Spinal cord (tissue), 10 donors: Measurements from ENCODE around the gene ARMC10. TPM values are rescaled to one million over a fixed set of nuclear protein-coding genes. Genes with fewer than 3 reads are reported as not detected.

Source experiments
- DNase-seq, 6 donors: peaks; one replicate each; pipeline versions ENCODE4 v3.0.0 to v3.0.0-alpha.2; 2013 to 2015; ENCODE audit warnings: low spot score in 6 of 6, low read depth in 4 of 6
- H3K27ac ChIP-seq: one replicate; pipeline ENCODE4 v1.5.1; 2013; ENCODE audit warnings: low read depth, low read length, control low read depth
- H3K27me3 ChIP-seq: one replicate; pipeline ENCODE4 v1.6.1; 2013; ENCODE audit warnings: low read length; ENCODE audit not compliant: control insufficient read depth, insufficient read depth
- H3K36me3 ChIP-seq: one replicate; pipeline ENCODE4 v1.6.1; 2013; ENCODE audit warnings: low read length; ENCODE audit not compliant: control insufficient read depth, insufficient read depth
- H3K4me1 ChIP-seq: one replicate; pipeline ENCODE4 v1.6.1; 2013; ENCODE audit warnings: low read length; ENCODE audit not compliant: control insufficient read depth, insufficient read depth
- H3K4me3 ChIP-seq: one replicate; pipeline ENCODE4 v1.5.1; 2013; ENCODE audit warnings: low read depth, low read length, control low read depth
- H3K9me3 ChIP-seq: one replicate; pipeline ENCODE4 v1.6.1; 2013; ENCODE audit warnings: low read length; ENCODE audit not compliant: control insufficient read depth, insufficient read depth
- WGBS: methylation state at CpG from one replicate; pipeline ENCODE4 v1.1.5; 2013; ENCODE audit warnings: missing lambda C conversion rate; ENCODE audit not compliant: insufficient coverage; 5-methylcytosine and 5-hydroxymethylcytosine counted together
- polyA plus RNA-seq, 2 donors: library from polyadenylated mRNA; unstranded; fragments of 120-200 nt; gene quantifications; one replicate each; pipeline ENCODE4 v1.2.1, GENCODE V29; 2013; ENCODE audit not compliant: insufficient read length in 2 of 2
- total RNA-seq, 2 donors: library from RNA; depleted of rRNA in 1 of 2; stranded (reverse); fragments of 120-200 nt in 1 of 2; fragments of >200 nt in 1 of 2; gene quantifications; one replicate each; pipeline versions ENCODE4 v1.2.3 to v1.2.4, GENCODE V29; 2013 to 2014
- donor health status: healthy.

ARMC10 gene
- total and polyA plus RNA-seq, 4 donors, result 42.2 to 52.7 (median 46.1) TPM

- no CpG with 5 or more reads among the region's 1 CpG for WGBS
Measured at GRCh38 chr7:103116511-103116910, 41.6 kb downstream of the ARMC10 start.

GRCh38 chr7:103116991-103117390 lies 42.1 kb downstream of the ARMC10 start:
- Histone ChIP-seq H3K27me3 (no peaks in the 10 kb centered on the region), H3K27ac (peak overlapping the region; percentile 72), H3K4me1 (peaks cover 8% of the 10 kb centered on the region), H3K36me3 (peaks cover 6% of the 10 kb centered on the region), H3K4me3 (no peak overlapping the region), H3K9me3 (no peaks in the 10 kb centered on the region)
- DNase-seq, result peak in 2 of 6 donors; percentile 35 to 59

More at GRCh38 chr7:103116511-103116910, 41.6 kb downstream of the ARMC10 start:
- H3K4me3 ChIP-seq, result no peak overlapping the region
- no peaks in the 10 kb centered on the region for H3K27me3 ChIP-seq
- H3K4me1 ChIP-seq, result peaks cover 8% of the 10 kb centered on the region
- H3K9me3 ChIP-seq, result no peaks in the 10 kb centered on the region
- DNase-seq, result no peak
- H3K27ac ChIP-seq, result peak overlapping the region; percentile 72
- peaks cover 6% of the 10 kb centered on the region for H3K36me3 ChIP-seq

- H3K27me3 ChIP-seq, result no peaks in the 10 kb centered on the region
- H3K27ac ChIP-seq, result peak overlapping the region; percentile 72
- no peak for DNase-seq
- no peaks in the 10 kb centered on the region for H3K9me3 ChIP-seq
- WGBS, result no CpG with 5 or more reads among the region's 2 CpGs
- peaks cover 6% of the 10 kb centered on the region for H3K36me3 ChIP-seq
- H3K4me3 ChIP-seq, result no peak overlapping the region
- H3K4me1 ChIP-seq, result peaks cover 8% of the 10 kb centered on the region
Measured at GRCh38 chr7:103117465-103117864, 42.5 kb downstream of the ARMC10 start.

- H3K9me3 ChIP-seq, result no peaks in the 10 kb centered on the region
- WGBS, result 93% methylated on average over 6 of the region's 11 CpGs
- H3K36me3 ChIP-seq, result no peaks in the 10 kb centered on the region
- no peak overlapping the region for H3K4me3 ChIP-seq
- peak in 1 of 6 donors; percentile 11 for DNase-seq
- peaks cover 8% of the 10 kb centered on the region for H3K4me1 ChIP-seq
- H3K27me3 ChIP-seq, result no peaks in the 10 kb centered on the region
- no peak overlapping the region for H3K27ac ChIP-seq
Measured at GRCh38 chr7:103119791-103120291, 44.9 kb downstream of the ARMC10 start.

GRCh38 chr7:103120362-103120761 lies 45.4 kb downstream of the ARMC10 start:
- Histone ChIP-seq H3K27ac (no peak overlapping the region), H3K4me1 (peaks cover 8% of the 10 kb centered on the region), H3K9me3 (no peaks in the 10 kb centered on the region), H3K27me3 (no peaks in the 10 kb centered on the region), H3K36me3 (no peaks in the 10 kb centered on the region), H3K4me3 (no peak overlapping the region)
- no CpG with 5 or more reads among the region's 1 CpG for WGBS
- peak in 1 of 6 donors; percentile 30 for DNase-seq

GRCh38 chr7:103121641-103122040 lies 46.7 kb downstream of the ARMC10 start:
- no peaks in the 10 kb centered on the region for H3K9me3 ChIP-seq

GRCh38 chr7:103123529-103123928 lies 48.6 kb downstream of the ARMC10 start:
- no peaks in the 10 kb centered on the region for H3K9me3 ChIP-seq
- no peak overlapping the region for H3K4me3 ChIP-seq
- H3K4me1 ChIP-seq, result peaks cover 10% of the 10 kb centered on the region
- no CpG with 5 or more reads among the region's 3 CpGs for WGBS
- H3K27ac ChIP-seq, result no peak overlapping the region
- no peak for DNase-seq
- H3K27me3 ChIP-seq, result no peaks in the 10 kb centered on the region
- peaks cover 2% of the 10 kb centered on the region for H3K36me3 ChIP-seq

More at GRCh38 chr7:103121641-103122040, 46.7 kb downstream of the ARMC10 start:
- Histone ChIP-seq H3K4me1 (peaks cover 8% of the 10 kb centered on the region), H3K4me3 (no peak overlapping the region), H3K27me3 (no peaks in the 10 kb centered on the region), H3K27ac (no peak overlapping the region), H3K36me3 (peaks cover 2% of the 10 kb centered on the region)
- DNase-seq, result no peak

- Histone ChIP-seq H3K9me3 (no peaks in the 10 kb centered on the region), H3K27me3 (no peaks in the 10 kb centered on the region), H3K27ac (no peak overlapping the region), H3K4me1 (peaks cover 10% of the 10 kb centered on the region), H3K4me3 (no peak overlapping the region), H3K36me3 (peaks cover 2% of the 10 kb centered on the region)
- WGBS, result no CpG with 5 or more reads among the region's 6 CpGs
- no peak for DNase-seq
Measured at GRCh38 chr7:103124429-103124979, 49.6 kb downstream of the ARMC10 start.

- Histone ChIP-seq H3K4me3 (no peak overlapping the region), H3K9me3 (no peaks in the 10 kb centered on the region), H3K27me3 (no peaks in the 10 kb centered on the region), H3K27ac (peak overlapping the region; percentile 79), H3K36me3 (peaks cover 2% of the 10 kb centered on the region), H3K4me1 (peaks cover 10% of the 10 kb centered on the region)
- DNase-seq, result peak in 1 of 6 donors; percentile 46
- WGBS, result no CpG with 5 or more reads among the region's 2 CpGs
Measured at GRCh38 chr7:103127006-103127405, 52.1 kb downstream of the ARMC10 start.
